Measurements from ENCODE around the gene ZC3H18. TPM values are rescaled to one million over a fixed set of nuclear protein-coding genes. Genes with fewer than 3 reads are reported as not detected.

The ZC3H18 gene
- total RNA-seq, 2 donors from 2014 or later: 31.9 to 66.3 TPM

DNA sequence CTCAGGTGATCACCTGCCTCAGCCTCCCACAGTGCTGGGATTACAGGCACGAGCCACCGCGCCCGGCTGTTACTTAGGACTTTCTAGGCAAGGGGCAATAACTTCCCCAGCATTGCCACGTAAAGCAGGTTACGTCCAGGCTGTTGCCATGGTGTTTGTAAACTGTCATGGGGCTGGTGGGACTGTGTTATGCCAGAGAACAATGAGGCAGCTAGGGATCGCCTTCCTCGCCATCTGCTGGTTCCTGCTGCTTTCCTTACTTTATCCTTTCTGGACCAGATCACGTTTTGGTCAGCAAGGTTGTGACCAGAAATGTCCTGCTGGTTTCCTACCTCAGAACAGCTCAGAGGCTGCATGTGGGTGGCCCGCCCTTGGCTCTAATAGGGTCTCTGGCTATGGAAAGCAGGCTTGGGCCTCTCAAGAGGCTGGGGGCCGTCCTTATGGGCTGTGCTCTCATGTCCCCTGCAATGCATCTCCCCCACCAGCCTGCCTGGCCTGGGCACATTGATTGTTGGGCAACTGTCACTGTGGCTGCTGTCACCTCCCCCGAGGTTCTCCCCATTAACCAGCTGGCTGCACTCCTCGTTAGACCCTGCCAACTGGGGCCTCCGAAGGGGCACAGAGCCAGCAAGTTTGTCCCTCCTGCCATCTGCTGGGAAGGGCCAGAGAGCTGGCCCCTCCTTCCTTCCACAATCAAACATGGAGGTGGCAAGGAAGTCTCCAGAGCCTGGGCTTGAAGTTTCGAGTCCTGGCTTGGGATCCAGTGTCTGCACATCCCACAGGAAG lies 28.2 kb upstream of the ZC3H18 start:
- DNase-seq: no peak
- no peaks in the 10 kb centered on the region for H3K4me1 ChIP-seq
- H3K27me3 ChIP-seq: peaks cover 17% of the 10 kb centered on the region
- intact Hi-C loops (cut with DNase I): no loop called here
- H3K9ac ChIP-seq (ENCODE audit: low read depth in 2 of 2, low read length in 2 of 2): no peak overlapping the region
- TF ChIP-seq, protein P1, sequence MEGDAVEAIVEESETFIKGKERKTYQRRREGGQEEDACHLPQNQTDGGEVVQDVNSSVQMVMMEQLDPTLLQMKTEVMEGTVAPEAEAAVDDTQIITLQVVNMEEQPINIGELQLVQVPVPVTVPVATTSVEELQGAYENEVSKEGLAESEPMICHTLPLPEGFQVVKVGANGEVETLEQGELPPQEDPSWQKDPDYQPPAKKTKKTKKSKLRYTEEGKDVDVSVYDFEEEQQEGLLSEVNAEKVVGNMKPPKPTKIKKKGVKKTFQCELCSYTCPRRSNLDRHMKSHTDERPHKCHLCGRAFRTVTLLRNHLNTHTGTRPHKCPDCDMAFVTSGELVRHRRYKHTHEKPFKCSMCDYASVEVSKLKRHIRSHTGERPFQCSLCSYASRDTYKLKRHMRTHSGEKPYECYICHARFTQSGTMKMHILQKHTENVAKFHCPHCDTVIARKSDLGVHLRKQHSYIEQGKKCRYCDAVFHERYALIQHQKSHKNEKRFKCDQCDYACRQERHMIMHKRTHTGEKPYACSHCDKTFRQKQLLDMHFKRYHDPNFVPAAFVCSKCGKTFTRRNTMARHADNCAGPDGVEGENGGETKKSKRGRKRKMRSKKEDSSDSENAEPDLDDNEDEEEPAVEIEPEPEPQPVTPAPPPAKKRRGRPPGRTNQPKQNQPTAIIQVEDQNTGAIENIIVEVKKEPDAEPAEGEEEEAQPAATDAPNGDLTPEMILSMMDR (IDR thresholded peaks at IDR 0.05): no peak
- H3K9me3 ChIP-seq: no peaks in the 10 kb centered on the region
- H3K36me3 ChIP-seq: no peaks in the 10 kb centered on the region
- H3K4me3 ChIP-seq: no peak overlapping the region
- H3K27ac ChIP-seq: no peak overlapping the region

DNA sequence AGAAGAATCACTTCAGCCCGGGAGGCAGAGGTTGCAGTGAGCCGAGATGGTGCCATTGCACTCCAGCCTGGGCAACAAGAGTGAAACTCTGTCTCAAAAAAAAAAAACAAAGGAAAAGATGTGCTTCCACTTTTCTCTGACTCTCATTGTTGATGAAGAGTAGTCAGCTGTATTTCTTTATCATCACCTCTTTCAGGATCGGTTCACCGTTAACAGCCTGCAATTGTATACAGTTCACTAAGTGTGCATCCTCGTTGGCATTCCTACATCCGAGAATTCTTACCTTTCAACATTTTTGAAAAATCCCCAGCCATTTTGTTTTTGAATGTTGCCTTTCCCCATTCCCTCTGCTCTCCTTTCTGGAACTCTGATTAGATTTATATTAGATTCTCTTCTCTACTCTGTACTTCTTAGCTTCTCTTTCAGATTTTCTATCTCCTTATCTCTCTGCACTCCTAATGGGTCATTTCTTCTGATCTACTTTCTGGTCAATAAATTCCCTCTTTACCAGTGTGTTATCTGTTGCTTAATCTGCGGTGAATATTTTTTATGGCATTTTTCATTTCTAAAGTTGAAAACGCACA lies 26.9 kb upstream of the ZC3H18 start:
- DNase-seq: no peak
- TF ChIP-seq, protein P1 (IDR thresholded peaks at IDR 0.05): no peak
- H3K4me1 ChIP-seq: no peaks in the 10 kb centered on the region
- no peaks in the 10 kb centered on the region for H3K9me3 ChIP-seq
- H3K27ac ChIP-seq: no peak overlapping the region
- H3K9ac ChIP-seq (ENCODE audit: low read depth in 2 of 2, low read length in 2 of 2): no peak overlapping the region
- intact Hi-C loops (cut with DNase I): no loop called here
- H3K27me3 ChIP-seq: peaks cover 23% of the 10 kb centered on the region
- no peak overlapping the region for H3K4me3 ChIP-seq
- H3K36me3 ChIP-seq: no peaks in the 10 kb centered on the region

DNA sequence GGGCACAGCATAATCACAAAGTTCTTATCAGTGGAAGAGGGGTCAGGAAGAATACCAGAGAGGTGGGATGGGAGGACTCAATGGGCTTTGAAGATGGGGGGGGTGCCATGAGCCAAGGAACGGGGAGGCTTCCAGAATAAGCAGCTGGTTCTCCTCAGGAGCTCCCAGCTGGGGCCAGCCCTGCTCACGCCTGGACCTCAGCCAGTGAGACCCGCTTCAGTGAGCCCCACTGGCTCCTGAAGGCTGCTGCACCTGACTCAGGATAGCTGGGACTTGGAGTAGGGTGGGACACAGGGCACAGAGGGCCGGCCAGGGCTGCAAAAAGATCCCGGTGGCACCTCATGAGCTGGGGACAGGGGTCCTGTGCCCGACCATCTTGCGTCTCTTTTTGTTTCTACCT lies 24.4 kb upstream of the ZC3H18 start:
- Histone ChIP-seq H3K4me1 (no peaks in the 10 kb centered on the region), H3K27me3 (peaks cover 7% of the 10 kb centered on the region), H3K36me3 (no peaks in the 10 kb centered on the region), H3K27ac (no peak overlapping the region), H3K9me3 (no peaks in the 10 kb centered on the region), H3K9ac (ENCODE audit: low read depth in 2 of 2, low read length in 2 of 2) (no peak overlapping the region), H3K4me3 (no peak overlapping the region)
- TF ChIP-seq, protein P1 (IDR thresholded peaks at IDR 0.05): no peak
- intact Hi-C loops (cut with DNase I): no loop called here
- DNase-seq: no peak

DNA sequence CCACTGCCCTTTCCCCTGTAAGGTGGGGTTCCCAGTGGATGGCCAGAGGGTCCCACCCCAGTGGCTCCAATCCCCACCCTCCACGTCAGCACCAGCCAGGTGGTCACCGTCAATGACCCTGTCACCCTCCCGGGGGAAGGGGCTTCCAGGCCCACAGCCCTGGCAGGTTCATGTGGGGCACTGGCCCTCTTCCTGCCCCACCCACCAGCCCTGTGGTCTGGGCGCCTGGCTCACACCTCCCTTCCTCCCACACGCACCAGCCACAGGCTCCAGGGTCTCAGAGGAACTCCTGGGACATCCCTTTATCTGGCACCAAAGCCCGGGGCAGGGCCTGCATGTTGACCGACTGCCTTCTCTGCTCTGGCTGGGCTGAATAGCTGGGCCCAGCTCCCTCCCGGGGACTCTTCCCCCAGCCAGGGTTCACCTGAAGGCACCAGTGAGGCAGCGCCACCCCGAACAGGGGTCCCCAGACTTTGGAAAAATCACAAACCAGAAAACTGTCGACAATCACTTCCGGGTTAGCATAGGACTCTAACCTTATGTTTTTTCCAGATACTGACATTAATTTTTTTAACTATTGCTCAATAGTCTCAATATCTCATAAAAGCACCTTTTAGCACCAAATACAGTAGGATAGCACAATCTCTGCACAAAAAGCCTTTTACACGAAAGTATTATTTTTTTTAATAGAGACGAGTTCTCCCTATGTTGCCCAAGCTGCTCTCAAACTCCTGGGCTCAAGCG lies 21.9 kb upstream of the ZC3H18 start:
- peaks cover 7% of the 10 kb centered on the region for H3K27me3 ChIP-seq
- no peak for DNase-seq
- H3K9me3 ChIP-seq: no peaks in the 10 kb centered on the region
- intact Hi-C loops (cut with DNase I): no loop called here
- H3K4me1 ChIP-seq: no peaks in the 10 kb centered on the region
- no peak overlapping the region for H3K27ac ChIP-seq
- no peaks in the 10 kb centered on the region for H3K36me3 ChIP-seq
- no peak overlapping the region for H3K9ac ChIP-seq (ENCODE audit: low read depth in 2 of 2, low read length in 2 of 2)
- TF ChIP-seq, protein P1 (IDR thresholded peaks at IDR 0.05): no peak
- H3K4me3 ChIP-seq: no peak overlapping the region

DNA sequence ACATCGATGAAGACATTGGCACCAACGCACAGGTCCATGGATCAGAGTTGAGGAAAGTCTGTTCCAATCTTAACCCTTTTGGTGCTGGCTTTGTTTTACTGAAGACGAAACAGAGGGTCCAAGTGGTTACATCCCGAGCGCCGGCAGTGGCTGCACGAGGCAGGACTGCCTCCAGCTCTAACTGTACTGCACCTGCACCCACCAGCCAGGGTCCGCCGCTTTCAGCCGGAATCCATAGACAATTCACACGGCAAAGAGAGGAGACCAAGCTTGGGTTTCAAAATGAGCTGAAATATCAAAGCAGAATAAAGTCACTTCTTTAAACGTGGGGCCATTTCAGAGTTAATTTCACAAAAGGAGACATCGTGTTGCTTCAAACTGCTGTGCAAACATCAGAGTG lies 21.2 kb upstream of the ZC3H18 start:
- no peak overlapping the region for H3K27ac ChIP-seq
- DNase-seq: no peak
- H3K4me3 ChIP-seq: no peak overlapping the region
- H3K9me3 ChIP-seq: no peaks in the 10 kb centered on the region
- intact Hi-C loops (cut with DNase I): no loop called here
- TF ChIP-seq, protein P1 (IDR thresholded peaks at IDR 0.05): no peak
- no peak overlapping the region for H3K9ac ChIP-seq (ENCODE audit: low read depth in 2 of 2, low read length in 2 of 2)
- H3K27me3 ChIP-seq: peaks cover 7% of the 10 kb centered on the region
- H3K36me3 ChIP-seq: no peaks in the 10 kb centered on the region
- no peaks in the 10 kb centered on the region for H3K4me1 ChIP-seq
